GM19239 (cell line): ENCODE measurements around the gene HTN3.
"Not testable (repeated sequence)": the region's sequence is repeated elsewhere in the genome, so short reads cannot be mapped to it uniquely, and the experiment has no call there.

Source experiments
- DNase-seq: peaks from one replicate; pipeline ENCODE4 v3.0.0; 2011; ENCODE audit warnings: low spot score; ENCODE audit not compliant: insufficient read length
- FAIRE-seq: peaks from 2 replicates; lab custom pipeline; 2011; peaks lifted over from hg19 to GRCh38; lab: Jason Lieb, UNC

The HTN3 gene

DNA sequence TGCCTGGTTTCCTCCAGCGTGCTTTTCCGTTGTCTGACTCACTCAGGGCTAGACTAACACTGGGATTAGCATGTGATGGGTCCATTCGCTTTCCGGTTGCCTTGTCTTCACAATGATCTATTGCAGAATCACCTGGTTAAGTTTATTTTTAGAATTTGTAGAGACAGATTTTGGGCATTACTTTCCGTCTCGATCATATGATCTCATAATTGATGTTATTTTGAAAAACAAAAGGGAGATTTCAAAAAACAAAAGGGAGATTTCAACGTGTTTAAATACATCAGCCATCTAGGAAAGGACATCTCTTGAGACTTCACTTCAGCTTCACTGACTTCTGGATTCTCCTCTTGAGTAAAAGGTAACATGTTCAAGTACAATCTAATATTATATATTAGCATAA lies at the start of gene HTN3:
Gene HTN3 (plus strand): TSS at position 301 of the 400 bp plus-strand sequence. CDS start 2,282 bp downstream, outside the sequence.
- not testable (repeated sequence) for DNase-seq, FAIRE-seq

DNA sequence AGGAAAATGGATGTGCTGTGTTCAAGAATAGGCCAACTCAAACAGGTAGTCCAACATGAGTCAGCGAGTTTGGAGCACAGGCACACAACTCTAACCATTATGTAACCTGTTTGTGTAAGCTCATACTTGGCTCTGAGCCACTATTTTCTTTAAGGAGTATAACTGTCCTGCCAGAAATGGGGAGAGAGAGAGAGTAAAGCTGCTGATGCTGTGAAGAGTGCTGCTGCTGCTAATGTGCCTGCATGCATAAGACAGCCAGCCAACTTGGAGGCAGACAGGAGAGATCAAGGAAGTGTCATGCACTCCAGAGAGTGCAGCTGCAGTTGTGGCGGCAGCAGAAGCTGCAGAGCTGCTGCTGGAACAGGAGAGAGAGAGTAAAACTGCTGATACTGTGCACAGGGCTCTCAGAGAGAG lies 44.2 kb upstream of the HTN3 start:
- DNase-seq (no peak), FAIRE-seq (no peak)

DNA sequence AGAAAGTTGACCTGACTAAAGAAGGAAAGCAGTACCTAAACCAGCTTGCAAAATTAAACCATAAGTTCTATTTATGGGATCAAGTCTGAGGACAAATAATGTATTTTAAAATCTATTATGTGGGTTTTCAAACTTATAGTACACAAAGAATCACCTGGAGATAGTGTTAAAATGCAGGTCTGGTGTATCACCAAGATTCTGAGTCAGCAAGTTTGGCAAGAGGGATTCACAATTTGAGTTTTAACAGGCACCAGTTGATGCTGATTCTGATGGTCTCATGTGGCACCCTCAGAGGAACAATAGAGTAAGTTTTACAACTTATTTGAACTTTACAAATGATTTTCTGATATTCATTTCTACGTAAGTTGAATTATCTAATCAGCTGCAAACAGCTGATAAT lies 41.6 kb upstream of the HTN3 start:
- FAIRE-seq: no peak

DNA sequence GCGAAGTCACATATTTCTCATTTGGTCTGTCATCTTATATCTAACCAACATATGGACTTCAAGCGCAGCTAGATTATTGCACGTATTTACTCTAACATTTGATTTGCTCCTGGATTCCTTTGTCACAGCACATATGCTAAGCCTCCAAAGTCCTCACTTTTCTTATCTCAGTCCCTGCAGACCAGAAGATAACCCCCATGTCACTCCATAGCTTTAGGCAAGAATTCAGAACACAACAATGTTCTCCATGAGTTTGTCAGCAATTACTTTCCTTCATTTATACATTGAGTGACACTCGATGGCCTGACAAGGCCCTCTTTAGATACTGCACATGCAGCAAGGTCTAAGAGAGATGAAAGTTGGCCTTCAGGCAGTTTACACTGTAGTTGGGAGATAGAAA lies 37.2 kb upstream of the HTN3 start:
- DNase-seq: no peak
- FAIRE-seq: no peak

More for the DNA sequence above, 41.6 kb upstream of the HTN3 start:
- no peak for DNase-seq

DNA sequence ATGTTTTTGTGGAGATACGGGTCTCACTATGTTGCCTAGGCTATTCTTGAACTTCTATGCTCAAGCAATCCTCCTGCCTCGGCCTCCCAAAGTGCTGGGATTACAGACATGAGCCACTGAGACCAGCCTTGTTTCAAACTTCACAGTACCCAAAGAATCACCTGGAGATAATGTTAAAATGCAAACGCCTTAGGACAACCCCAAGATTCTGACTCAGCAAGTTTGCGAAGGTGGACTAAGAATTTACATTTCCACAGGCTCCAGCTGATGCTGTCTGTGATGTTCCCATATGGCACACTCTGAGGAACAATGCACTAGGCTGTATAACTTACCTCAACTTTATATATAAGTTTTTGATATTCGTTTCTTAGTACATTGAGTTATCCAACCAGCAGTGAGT lies 33.5 kb upstream of the HTN3 start:
- DNase-seq: no peak
- no peak for FAIRE-seq

DNA sequence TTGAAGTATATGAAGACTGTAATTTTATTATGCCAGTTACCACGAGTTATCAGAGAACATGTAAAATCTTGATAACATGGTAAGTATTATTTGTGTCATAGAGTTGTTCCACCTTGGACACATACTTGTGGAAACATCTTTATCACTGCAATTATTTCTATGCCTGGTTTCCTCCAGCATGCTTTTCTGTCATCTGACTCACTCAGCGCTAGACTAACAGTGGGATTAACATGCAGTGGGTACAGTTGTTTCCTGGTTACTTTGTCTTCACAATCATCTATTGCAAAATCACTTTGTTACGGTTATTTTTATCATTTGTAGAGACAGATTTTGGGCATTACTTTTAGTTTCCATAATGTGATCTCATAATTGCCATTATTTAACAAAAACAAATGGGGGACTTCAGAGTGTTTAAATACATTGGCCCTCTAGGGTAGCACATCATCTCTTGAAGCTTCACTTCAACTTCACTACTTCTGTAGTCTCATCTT lies 32.7 kb upstream of the HTN3 start, which contains the start of gene STATH:
Gene STATH (plus strand): TSS at position 441 of the 491 bp plus-strand sequence. CDS start 2,472 bp downstream, outside the sequence.
- DNase-seq: no peak
- no peak for FAIRE-seq

DNA sequence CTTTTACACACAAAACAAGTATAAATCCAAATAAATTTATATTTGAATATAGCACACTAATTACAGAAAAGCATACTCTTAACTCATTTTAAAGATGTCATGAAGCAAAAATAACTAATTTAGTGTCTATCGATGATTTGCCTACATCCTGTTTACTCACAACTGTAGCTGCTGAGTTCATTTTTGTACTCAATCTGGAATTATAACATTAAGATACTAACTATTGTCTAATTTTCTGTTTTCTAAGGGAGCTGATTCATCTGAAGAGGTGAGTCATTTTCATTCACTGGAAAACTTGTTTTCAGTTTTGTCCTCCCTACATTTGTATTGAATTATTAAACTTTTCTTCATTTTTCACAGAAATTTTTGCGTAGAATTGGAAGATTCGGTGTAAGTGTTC lies 28.8 kb upstream of the HTN3 start:
- DNase-seq (no peak), FAIRE-seq (no peak)

DNA sequence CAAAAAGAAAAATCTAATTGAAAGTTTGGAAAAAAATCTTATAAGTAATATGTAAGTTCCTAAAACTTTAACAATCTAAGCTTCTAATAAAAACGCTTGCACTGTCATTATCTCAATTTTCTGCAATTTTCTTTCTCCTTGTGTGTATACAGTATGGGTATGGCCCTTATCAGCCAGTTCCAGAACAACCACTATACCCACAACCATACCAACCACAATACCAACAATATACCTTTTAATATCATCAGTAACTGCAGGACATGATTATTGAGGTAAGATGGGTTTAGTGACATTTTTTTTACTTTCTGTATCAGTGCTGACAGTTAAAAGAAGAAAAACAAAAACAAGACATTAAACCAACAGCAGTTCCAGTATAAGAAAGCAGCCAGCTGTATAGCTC lies 27.5 kb upstream of the HTN3 start:
- DNase-seq: no peak
- no peak for FAIRE-seq

DNA sequence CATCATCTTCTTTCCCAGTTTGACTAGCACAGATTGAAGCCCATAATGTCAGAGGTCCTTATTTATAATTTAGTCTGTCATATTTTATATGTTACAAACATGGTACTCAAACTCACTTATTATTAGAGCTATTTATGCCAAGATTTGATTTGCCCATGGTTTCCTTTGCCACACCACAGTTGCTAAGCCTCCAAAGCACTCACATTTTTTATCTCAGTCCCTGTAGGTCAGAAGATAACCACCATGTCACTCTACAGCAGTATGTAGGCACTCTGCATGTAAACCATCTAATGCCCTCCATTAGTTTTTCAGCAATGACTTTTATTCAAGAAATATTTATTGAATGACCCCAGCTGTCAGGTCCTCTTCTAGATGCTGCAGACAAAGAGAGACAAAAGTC lies 25.8 kb upstream of the HTN3 start:
- FAIRE-seq: no peak
- no peak for DNase-seq

DNA sequence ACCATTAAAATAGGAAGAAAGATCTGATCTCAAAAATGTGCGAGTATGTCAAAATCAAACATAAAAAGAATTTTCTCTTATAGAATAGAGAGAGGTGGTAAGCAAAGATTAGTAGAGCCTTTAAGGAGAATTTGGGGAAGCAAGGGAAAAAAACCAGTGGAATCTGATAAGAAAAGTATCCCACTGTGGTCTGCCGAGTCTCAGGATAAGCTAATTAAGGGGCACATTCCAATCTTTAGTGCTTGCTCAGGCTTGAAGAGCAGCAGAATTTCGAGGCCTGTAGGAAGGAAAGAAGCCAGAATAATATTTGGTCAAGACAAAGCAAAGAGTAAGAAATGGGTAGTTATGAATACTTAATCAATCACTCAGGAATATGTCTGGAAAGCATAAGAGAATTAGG lies 19.5 kb upstream of the HTN3 start:
- FAIRE-seq: no peak
- DNase-seq: no peak

DNA sequence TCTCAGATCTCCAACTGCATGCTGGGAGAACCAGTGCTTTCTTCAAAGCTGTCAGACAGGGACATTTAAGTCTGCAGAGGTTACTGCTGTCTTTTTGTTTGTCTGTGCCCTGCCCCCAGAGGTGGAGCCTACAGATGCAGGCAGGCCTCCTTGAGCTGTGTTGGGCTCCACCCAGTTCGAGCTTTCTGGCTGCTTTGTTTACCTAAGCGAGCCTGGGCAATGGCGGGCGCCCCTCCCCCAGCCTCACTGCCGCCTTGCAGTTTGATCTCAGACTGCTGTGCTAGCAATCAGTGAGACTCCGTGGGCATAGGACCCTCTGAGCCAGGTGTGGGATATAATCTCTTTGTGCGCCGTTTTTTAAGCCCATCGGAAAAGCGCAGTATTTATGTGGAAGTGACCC lies 9.3 kb upstream of the HTN3 start:
- not testable (repeated sequence) for DNase-seq, FAIRE-seq

DNA sequence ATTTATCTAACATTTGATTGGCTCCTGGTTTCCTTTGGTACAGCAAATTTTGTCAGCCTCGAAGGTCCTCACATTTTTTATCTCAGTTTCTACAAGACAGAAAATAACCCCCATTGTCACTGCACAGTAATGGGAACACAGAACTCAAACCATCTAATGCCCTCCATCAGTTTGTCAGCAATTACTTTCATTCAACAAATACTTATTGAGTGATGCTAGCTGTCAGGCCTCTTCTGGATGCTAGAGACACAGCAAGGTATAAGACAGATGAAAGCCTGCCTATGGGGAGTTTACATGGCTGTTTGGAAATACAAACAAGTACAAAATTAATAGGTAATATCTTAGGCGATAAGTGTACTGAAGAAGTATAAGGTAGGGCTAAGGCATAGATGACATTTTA lies 5.0 kb upstream of the HTN3 start:
- DNase-seq (no peak), FAIRE-seq (no peak)

DNA sequence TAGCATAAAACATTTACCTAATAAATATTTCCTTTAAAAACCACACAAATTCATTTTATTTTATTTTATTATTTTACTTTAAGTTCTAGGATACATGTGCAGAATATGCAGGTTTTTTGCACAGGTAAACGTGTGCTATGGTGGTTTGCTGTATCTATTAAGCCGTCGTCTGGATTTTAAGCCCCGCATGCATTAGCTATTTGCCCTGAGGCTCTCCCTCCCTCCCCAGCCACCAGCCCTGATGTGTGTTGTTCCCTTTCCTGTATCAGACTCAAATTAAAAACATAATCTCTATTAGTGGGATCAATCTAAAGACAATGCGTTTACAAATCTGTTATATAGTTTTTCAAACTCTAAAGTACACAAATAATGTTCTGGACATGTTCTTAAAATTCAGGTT lies 1.2 kb upstream of the HTN3 start:
- no peak for FAIRE-seq
- DNase-seq: no peak

DNA sequence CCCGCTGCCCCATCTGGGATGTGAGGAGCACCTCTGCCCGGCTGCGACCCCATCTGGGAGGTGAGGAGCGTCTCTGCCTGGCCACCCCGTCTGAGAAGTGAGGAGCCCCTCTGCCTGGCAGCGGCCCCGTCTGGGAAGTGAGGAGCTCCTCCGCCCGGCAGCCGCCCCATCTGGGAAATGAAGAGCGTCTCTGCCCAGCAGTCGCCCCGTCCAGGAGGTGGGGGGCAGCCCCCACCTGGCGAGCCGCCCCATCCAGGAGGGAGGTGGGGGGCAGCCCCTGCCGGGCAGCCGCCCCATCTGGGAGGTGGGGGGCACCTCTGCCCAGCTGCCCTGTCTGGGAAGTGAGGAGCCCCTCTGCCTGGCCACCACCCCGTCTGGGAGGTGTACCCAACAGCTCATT lies 9.3 kb downstream of the HTN3 start:
- not testable (repeated sequence) for FAIRE-seq, DNase-seq

DNA sequence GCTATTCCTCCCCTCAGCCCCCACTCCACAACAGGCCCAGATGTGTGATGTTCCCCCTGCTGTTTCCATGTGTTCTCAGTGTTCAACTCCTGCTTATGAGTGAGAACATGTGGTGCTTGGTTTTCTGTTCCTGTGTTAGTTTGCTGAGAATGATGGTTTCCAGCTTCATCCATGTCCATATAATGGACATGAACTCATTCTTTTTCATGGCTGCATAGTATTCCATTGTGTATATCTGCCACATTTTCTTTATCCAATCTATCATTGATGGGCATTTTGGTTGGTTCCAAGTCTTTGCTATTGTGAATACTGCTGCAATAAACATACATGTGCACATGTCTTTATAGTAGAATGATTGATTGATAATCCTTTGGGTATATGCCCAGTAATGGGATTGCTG lies 11.7 kb downstream of the HTN3 start:
- FAIRE-seq, DNase-seq: not testable (repeated sequence)

DNA sequence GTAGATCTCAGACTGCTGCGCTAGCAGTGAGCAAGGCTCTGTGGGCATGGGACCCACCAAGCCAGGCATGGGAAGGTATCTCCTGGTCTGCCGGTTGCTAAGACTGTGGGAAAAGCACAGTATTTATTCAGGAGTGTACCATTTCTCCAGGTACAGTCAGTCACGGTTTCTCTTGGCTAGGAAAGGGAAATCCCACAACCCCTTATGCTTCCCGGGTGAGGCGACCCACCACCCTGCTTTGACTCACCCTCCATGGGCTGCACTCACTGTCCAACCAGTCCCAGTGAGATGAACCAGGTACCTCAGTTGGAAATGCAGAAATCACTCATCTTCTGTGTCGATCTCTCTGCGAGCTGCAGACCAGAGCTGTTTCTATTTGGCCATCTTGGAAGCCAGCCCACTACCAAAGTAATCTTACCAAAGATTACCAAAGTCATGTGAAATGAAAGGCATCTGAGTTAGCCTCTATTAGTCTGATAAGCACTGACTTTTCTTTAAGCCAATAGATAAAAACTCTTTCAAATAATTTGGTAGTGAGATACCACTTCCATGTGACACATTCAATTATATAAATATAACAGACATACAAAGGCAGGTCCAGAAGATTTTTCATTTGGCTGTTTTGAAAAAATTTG lies 13.5 kb downstream of the HTN3 start:
- DNase-seq (no peak), FAIRE-seq (no peak)

DNA sequence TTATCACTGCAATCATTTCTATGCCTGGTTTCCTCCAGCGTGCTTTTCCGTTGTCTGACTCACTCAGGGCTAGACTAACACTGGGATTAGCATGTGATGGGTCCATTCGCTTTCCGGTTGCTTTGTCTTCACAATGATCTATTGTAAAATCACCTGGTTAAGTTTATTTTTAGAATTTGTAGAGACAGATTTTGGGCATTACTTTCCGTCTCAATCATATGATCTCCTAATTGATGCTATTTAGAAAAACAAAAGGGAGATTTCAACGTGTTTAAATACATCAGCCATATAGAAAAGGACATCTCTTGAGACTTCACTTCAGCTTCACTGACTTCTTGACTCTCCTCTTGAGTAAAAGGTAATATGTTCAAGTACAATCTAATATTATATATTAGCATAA lies 21.9 kb downstream of the HTN3 start, which contains the start of gene HTN1:
Gene HTN1 (plus strand): TSS at position 301 of the 400 bp plus-strand sequence. CDS start 2,639 bp downstream, outside the sequence.
- not testable (repeated sequence) for DNase-seq, FAIRE-seq

DNA sequence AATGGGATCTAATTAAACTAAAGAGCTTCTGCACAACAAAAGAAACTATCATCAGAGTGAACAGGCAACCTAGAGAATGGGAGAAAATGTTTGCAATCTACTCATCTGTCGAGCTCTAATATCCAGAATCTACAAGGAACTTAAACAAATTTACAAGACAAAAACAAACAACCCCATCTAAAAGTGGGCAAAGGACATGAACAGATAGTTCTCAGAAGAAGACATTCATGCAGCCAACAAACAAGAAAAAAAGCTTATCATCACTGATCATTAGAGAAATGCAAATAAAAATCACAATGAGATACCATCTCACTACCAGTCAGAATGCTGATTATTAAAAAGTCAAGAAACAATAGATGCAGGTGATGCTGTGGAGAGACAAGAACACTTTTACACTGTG lies 28.3 kb downstream of the HTN3 start:
- FAIRE-seq: not testable (repeated sequence)

DNA sequence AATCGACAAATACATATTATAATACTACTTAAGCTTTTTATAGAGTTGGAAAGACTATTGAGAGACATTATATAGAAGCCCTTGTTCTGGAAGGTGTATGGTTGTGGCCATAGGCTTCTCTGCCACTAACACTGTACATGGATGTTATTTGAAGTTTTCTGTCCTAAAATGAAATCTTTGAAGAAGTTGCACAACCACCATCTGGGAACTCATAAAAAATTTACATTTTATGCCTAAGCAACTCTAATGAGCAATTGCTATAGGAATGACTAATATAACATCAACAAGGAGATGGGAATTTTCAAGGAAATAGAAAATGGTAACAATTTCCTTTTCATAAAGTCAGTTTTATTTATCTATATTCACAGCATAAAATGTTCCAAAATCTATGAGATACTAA lies 29.4 kb downstream of the HTN3 start:
- no peak for DNase-seq
- FAIRE-seq: no peak

More for the DNA sequence above, 28.3 kb downstream of the HTN3 start:
- not testable (repeated sequence) for DNase-seq

DNA sequence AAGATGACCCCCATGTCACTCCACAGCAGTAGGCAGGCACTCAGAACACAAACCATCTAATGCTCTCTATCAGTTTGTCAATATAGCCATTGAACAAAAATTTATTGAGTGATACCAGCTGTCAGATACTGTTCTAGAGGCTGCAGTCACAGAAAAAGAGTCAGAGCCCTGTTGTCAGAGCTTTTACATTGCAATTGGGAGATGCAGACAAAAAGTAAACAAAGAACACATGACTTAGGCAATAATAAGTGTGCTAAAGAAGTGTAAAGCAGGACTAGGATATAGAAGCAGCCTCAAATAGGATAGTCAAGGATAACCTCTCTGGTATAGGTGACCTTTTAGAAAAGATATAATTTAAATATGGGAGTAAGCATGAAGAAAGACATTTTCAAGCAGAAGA lies 30.9 kb downstream of the HTN3 start:
- no peak for DNase-seq
- no peak for FAIRE-seq

DNA sequence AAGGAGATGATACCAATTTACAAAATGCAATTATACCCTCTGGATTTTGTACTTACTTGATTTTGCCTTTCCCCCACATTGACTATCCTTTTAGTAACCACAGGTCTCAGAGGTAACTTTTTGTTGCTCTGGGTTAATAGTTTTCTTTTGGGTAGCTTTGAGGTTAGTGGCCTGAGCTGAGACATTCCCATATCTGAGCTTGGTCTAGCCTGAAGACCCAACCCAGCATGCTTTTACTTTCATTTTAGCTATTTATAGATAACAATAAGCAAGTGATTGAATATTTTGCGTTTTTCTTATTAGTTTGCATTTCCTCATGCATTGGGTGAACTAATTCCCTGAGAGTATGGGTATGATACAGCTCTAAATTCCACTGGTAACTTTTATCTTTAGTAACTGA lies 33.7 kb downstream of the HTN3 start:
- DNase-seq: peak; percentile 6
- FAIRE-seq: peak; percentile 89

DNA sequence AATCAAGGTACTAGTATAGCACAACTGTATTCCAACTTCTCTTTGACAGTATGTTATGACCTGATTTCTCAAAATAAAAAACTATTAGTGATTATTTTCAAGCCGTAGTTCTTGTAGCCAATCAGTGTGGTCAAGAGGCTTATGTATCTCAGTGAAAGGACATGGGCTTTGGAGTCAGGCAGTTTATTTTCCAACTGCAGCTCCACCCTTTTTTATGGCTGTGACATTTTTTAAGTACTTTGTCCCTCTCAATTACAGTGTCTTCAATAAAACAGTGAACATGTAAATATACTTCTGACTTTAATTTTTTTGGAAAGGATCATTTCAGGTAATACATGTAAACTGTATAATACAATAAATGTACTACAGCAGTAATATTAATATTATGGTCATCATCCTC lies 51.9 kb downstream of the HTN3 start:
- FAIRE-seq: no peak
- DNase-seq: no peak
